Measurements from ENCODE around the gene DGKZ.

Gene DGKZ

GRCh38 chr11:46397526-46397925 lies 50.3 kb downstream of the DGKZ start:
- DNase-seq, result no peak

- no peak for DNase-seq
Observed at GRCh38 chr11:46402957-46403902, 56.0 kb downstream of the DGKZ start.

GRCh38 chr11:46404476-46405017 lies 57.3 kb downstream of the DGKZ start:
- no peak for DNase-seq

- no peak for DNase-seq
Observed at GRCh38 chr11:46407635-46408034, 60.4 kb downstream of the DGKZ start.

GRCh38 chr11:46408407-46408986 lies 61.2 kb downstream of the DGKZ start:
- no peak for DNase-seq

GRCh38 chr11:46410021-46410420 lies 62.8 kb downstream of the DGKZ start:
- no peak for DNase-seq

GRCh38 chr11:46413760-46414465 lies 66.7 kb downstream of the DGKZ start:
- no peak for DNase-seq

- no peak for DNase-seq
Observed at GRCh38 chr11:46414466-46414796, 67.2 kb downstream of the DGKZ start.

GRCh38 chr11:46414879-46415278 lies 67.6 kb downstream of the DGKZ start:
- DNase-seq, result no peak

GRCh38 chr11:46417711-46418110 lies 70.4 kb downstream of the DGKZ start:
- DNase-seq, result no peak

GRCh38 chr11:46418751-46419150 lies 71.5 kb downstream of the DGKZ start:
- DNase-seq, result no peak

- DNase-seq, result no peak
Observed at GRCh38 chr11:46420513-46420912, 73.2 kb downstream of the DGKZ start.

- no peak for DNase-seq
Observed at GRCh38 chr11:46421257-46421880, 74.1 kb downstream of the DGKZ start.

GRCh38 chr11:46422588-46422987 lies 75.3 kb downstream of the DGKZ start:
- no peak for DNase-seq

- no peak for DNase-seq
Observed at GRCh38 chr11:46426233-46426991, 79.1 kb downstream of the DGKZ start.

GRCh38 chr11:46427364-46427763 lies 80.1 kb downstream of the DGKZ start:
- no peak for DNase-seq

- no peak for DNase-seq
Observed at GRCh38 chr11:46429717-46430116, 82.5 kb downstream of the DGKZ start.
